Measurements from ENCODE around the gene A3GALT2.

The A3GALT2 gene

DNA sequence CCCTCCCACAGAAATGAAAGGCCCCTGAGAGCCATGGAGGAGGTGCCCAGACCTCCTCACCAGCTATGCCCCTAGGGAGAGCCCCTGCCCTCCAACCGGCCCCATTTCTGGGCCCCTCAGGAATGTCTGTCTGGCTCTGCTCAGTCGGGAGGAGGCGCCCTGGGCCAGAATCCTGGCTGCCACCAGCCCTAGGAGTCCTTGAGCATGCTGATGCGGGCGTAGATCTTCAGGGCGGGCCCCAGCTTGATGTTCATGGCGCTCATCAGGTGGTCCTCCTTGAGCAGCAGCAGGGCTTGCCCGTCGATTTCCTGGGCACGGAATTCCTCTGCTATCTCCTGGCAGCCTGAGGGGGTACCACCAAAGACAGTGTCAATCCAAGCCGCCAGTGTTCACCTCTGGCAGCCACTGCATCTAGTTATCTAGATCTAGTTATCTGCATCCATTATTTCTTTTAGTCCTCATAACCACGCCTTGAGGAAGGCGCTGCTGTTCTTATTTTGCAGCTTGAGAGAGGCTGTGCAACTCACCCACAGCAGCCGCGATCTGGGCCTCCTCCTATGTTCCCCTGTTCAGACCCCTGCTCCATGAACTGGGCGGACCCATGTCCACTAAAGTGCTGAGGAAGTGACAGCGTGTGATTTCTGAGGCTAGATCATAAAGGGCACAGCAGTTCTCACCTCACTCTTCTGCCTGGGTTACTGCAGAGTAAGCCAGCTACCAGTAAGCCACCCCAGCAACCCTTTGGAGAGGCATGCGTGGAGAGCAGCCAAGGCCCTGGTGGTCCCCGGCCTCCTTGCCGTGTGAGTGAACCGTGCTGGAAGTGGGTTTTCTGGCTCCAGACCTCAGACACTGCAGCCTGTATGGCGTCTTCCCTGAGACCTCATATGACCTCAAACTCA lies 4.0 kb upstream of the A3GALT2 start:
- Histone ChIP-seq H3K4me1 (ENCODE audit: control insufficient read depth, insufficient read depth, low read length) (peaks cover 13% of the 10 kb centered on the region), H3K9me3 (ENCODE audit: control insufficient read depth in 2 of 2, low read length in 2 of 2) (no peaks in the 10 kb centered on the region), H3K9ac (ENCODE audit: low read length in 2 of 2) (peak overlapping the region in 1 of 2 donors; percentile 13), H3K36me3 (ENCODE audit: control insufficient read depth in 2 of 2, insufficient read depth in 2 of 2, low read length in 2 of 2) (peaks cover 68 to 72% of the 10 kb centered on the region in 2 donors), H3K27me3 (ENCODE audit: control insufficient read depth in 1 of 2, insufficient read depth in 2 of 2, low read length in 2 of 2) (no peaks in the 10 kb centered on the region), H3K4me3 (ENCODE audit: low read length in 2 of 2) (no peak overlapping the region), H3K27ac (ENCODE audit: low read length) (no peak overlapping the region)

DNA sequence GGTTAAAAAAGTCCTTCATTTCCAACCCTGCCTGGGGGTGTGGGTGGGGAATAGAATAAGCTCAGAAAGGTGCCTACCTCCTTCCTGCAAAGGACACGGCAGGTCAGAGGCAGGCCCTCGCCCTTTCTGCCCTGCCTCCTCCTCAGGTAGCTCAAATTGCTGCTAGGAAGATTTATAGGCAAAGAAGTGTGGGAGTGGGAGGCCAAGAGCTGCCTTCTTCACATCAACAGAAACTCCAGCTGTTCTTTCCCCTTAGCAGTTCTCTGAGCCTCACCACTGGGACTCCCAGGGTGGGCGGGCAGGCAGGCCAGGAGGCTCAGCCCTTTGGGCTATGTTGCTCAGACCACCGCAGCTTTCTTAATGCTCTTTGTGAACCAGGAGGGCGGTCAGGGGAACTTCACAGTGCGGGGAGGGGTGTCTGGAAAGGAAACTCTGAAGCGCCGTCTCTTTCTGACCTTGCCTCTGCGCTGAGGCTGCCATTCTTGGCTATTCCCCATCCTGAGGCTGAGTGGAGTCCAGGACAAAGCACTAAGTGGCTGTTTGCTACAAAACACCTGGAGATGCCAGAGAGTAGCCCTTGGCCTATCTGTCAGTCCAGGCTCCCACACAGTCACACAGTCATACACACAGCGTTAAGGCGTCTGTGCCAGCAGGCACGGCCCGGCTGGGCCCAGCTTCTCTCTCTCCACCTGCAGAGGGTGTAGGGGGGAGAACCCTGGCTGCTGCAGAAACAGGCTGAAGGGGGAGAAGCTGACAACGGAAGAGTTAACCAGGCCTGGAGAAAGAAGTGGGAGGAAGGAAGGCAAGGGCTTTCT lies 3.0 kb upstream of the A3GALT2 start:
- Histone ChIP-seq H3K27ac (ENCODE audit: low read length) (no peak overlapping the region), H3K36me3 (ENCODE audit: control insufficient read depth in 2 of 2, insufficient read depth in 2 of 2, low read length in 2 of 2) (peaks cover 58 to 62% of the 10 kb centered on the region in 2 donors), H3K4me1 (ENCODE audit: control insufficient read depth, insufficient read depth, low read length) (peaks cover 13% of the 10 kb centered on the region)

DNA sequence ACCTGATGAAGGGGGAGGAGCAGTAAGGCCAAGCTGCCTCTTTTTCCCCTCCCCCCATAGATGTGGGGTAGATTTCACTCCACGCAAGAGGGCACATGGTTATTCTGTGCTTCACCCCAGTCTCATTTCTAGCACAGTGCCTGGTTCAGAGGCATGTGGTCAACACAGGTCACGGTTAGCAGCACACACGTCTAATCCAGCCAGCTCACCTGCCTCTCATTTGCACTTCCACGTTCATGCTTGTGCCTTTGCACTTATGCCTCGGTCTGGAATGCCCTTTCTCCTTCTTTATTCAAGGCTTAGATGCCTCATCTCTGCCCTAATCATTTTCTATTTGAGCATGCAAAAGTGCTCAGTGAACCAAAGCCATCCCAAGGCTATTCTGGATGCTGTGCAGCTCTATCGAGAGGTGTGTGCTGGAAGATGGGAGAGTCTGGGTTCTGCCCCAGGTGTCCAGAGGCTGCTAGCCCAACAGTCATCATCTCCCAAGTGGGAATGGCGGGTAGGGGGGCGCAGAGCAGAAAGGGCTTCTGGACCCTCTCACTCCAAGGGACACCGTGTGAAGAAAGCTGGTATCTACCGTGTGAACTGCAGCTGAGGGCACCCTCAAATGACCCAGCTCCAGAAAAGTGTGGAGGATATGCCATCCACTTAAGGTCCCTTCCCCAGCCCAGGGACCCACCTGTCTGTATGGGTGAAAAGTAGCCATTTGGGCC lies 2.1 kb upstream of the A3GALT2 start:
- Histone ChIP-seq H3K27me3 (ENCODE audit: control insufficient read depth in 1 of 2, insufficient read depth in 2 of 2, low read length in 2 of 2) (no peaks in the 10 kb centered on the region), H3K4me3 (ENCODE audit: low read length in 2 of 2) (no peak overlapping the region), H3K27ac (ENCODE audit: low read length) (no peak overlapping the region), H3K36me3 (ENCODE audit: control insufficient read depth in 2 of 2, insufficient read depth in 2 of 2, low read length in 2 of 2) (peaks cover 51 to 55% of the 10 kb centered on the region in 2 donors), H3K9me3 (ENCODE audit: control insufficient read depth in 2 of 2, low read length in 2 of 2) (no peaks in the 10 kb centered on the region), H3K9ac (ENCODE audit: low read length in 2 of 2) (no peak overlapping the region), H3K4me1 (ENCODE audit: control insufficient read depth, insufficient read depth, low read length) (peaks cover 13% of the 10 kb centered on the region)

More for the DNA sequence above, 3.0 kb upstream of the A3GALT2 start:
- no peaks in the 10 kb centered on the region for H3K27me3 ChIP-seq (ENCODE audit: control insufficient read depth in 1 of 2, insufficient read depth in 2 of 2, low read length in 2 of 2)
- no peak overlapping the region for H3K9ac ChIP-seq (ENCODE audit: low read length in 2 of 2)
- H3K4me3 ChIP-seq (ENCODE audit: low read length in 2 of 2): no peak overlapping the region
- no peaks in the 10 kb centered on the region for H3K9me3 ChIP-seq (ENCODE audit: control insufficient read depth in 2 of 2, low read length in 2 of 2)

DNA sequence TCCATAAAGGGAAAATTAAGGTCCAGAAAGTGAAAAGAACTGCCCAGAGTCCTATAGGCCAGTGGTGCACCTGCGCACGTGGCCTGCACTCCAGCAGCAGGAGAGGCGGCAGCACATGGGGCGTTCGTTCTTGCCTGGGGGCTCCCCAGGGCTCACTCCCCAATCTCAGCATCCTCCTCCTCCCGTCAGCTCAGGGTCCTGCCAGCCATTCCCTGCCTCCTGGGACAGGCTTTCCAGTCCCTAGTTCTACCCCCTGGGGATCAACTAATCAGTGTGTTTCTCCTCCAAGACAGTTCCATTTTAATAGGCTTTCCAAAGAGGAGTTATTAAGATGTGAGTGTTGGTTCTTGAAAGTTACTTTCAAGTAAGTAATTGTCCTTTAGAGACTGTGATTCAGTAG lies 1.2 kb upstream of the A3GALT2 start:
- no peaks in the 10 kb centered on the region for H3K27me3 ChIP-seq (ENCODE audit: control insufficient read depth in 1 of 2, insufficient read depth in 2 of 2, low read length in 2 of 2)
- H3K27ac ChIP-seq (ENCODE audit: low read length): no peak overlapping the region
- H3K9me3 ChIP-seq (ENCODE audit: control insufficient read depth in 2 of 2, low read length in 2 of 2): no peaks in the 10 kb centered on the region
- H3K9ac ChIP-seq (ENCODE audit: low read length in 2 of 2): no peak overlapping the region
- H3K36me3 ChIP-seq (ENCODE audit: control insufficient read depth in 2 of 2, insufficient read depth in 2 of 2, low read length in 2 of 2): peaks cover 42 to 46% of the 10 kb centered on the region in 2 donors
- peaks cover 5% of the 10 kb centered on the region for H3K4me1 ChIP-seq (ENCODE audit: control insufficient read depth, insufficient read depth, low read length)
- H3K4me3 ChIP-seq (ENCODE audit: low read length in 2 of 2): no peak overlapping the region

DNA sequence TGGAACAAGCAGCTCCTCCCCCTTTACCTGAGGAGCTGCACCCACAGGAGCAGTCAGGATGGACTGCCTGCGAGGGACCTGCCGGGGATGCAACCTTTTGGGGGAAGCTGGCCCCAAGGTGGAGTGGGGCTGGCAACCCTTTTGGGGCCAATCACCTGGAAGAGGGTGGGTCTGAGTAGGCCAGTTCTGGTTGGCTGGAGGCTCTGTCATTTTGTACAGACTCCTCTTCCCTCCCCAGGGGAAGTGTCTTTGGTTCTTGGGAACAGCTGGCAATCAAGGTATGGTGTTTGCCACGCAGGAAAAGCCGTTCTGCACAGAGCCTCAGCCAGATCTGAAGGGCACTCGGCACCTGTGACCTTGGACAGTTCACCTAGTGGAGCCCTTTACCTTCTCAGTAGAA lies 280 bp upstream of the A3GALT2 start:
- no peak overlapping the region for H3K27ac ChIP-seq (ENCODE audit: low read length)
- H3K9ac ChIP-seq (ENCODE audit: low read length in 2 of 2): no peak overlapping the region

DNA sequence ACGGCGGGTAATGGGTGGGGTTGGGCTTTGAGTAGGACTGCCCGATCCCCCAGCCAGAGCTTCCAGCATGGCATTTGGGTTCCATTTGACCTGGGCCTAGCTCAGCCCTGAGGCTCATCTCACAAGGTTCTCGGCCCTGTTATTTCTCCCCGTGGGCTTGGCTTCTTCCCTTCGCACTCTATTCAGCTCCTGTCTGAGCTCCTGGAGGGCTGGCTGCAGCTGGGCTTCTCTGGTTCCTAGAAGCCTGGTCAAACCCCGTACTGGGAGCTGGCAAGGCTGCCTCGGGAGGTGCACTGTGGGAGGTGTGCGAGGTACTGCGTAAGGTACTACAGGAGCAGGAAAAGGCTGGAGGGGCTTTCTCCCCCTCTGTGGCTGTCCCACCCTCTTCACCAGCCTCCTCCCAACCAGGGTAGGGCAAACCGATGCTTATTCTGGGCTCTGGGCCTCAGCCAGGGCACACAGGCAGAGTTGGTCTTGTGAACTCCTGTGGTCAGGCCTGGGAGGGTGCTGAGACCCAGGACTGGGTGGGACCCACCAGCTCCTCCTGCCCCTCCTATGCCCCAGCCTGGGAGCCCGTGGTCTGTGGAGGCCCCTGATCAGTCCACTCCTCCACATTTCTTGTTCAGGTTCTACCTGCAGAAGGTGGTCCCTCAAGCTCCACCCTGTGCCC lies 814 bp downstream of the A3GALT2 start:
- no peaks in the 10 kb centered on the region for H3K27me3 ChIP-seq (ENCODE audit: control insufficient read depth in 1 of 2, insufficient read depth in 2 of 2, low read length in 2 of 2)
- H3K4me1 ChIP-seq (ENCODE audit: control insufficient read depth, insufficient read depth, low read length): peaks cover 3% of the 10 kb centered on the region
- no peaks in the 10 kb centered on the region for H3K9me3 ChIP-seq (ENCODE audit: control insufficient read depth in 2 of 2, low read length in 2 of 2)
- no peak overlapping the region for H3K4me3 ChIP-seq (ENCODE audit: low read length in 2 of 2)
- H3K36me3 ChIP-seq (ENCODE audit: control insufficient read depth in 2 of 2, insufficient read depth in 2 of 2, low read length in 2 of 2): peaks cover 24 to 26% of the 10 kb centered on the region in 2 donors
- H3K27ac ChIP-seq (ENCODE audit: low read length): no peak overlapping the region
- H3K9ac ChIP-seq (ENCODE audit: low read length in 2 of 2): no peak overlapping the region

More for the DNA sequence above, 280 bp upstream of the A3GALT2 start:
- Histone ChIP-seq H3K27me3 (ENCODE audit: control insufficient read depth in 1 of 2, insufficient read depth in 2 of 2, low read length in 2 of 2) (no peaks in the 10 kb centered on the region), H3K36me3 (ENCODE audit: control insufficient read depth in 2 of 2, insufficient read depth in 2 of 2, low read length in 2 of 2) (peaks cover 35 to 37% of the 10 kb centered on the region in 2 donors), H3K9me3 (ENCODE audit: control insufficient read depth in 2 of 2, low read length in 2 of 2) (no peaks in the 10 kb centered on the region), H3K4me1 (ENCODE audit: control insufficient read depth, insufficient read depth, low read length) (peaks cover 3% of the 10 kb centered on the region), H3K4me3 (ENCODE audit: low read length in 2 of 2) (no peak overlapping the region)

DNA sequence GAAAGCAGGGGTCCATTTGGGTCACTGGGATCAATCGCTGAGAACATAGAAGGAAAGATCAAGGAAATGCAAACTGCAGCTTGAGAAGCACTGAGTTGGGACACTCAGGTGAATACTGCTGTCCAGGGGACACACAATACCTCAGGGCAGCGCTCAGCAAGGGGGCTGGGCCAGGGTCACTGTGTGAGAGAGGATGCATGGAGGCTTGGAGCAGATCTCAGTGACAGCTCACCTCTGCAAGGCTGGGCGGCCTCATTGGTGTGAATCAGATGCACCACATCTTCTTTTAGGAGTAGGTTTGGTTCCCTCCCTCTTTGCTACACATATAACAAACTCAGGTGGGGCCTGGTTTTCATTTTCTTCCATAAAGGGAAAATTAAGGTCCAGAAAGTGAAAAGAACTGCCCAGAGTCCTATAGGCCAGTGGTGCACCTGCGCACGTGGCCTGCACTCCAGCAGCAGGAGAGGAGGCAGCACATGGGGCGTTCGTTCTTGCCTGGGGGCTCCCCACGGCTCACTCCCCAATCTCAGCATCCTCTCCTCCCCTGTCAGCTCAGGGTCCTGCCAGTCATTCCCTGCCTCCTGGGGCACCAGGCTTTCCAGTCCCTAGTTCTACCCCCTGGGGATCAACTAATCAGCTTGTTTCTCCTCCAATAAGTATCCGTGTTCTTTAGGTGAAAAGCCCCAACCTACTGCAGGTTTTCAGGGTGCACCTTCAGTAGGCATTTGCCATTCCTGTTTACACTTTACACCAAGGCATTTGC lies 1.5 kb downstream of the A3GALT2 start:
- Histone ChIP-seq H3K36me3 (ENCODE audit: control insufficient read depth in 2 of 2, insufficient read depth in 2 of 2, low read length in 2 of 2) (peaks cover 17 to 19% of the 10 kb centered on the region in 2 donors), H3K27ac (ENCODE audit: low read length) (no peak overlapping the region), H3K9me3 (ENCODE audit: control insufficient read depth in 2 of 2, low read length in 2 of 2) (no peaks in the 10 kb centered on the region)

DNA sequence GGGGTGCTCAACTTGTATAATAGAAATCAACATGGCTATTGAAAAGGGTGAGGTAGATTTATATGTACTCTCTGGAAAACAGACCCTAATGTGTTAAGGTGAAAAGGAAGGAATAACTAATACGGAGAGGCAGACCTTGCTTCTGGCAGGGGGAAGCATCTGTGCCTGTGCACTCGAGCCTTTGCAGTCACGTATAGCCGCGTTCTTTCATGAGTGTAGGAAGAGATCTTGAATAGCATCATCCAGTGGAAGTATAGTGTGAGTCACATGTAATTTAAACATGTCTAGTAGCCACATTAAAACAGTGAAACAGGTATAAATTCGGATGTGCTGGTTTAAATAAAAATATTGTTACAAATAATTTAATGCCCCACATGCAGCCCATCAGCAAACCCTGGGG lies 3.0 kb downstream of the A3GALT2 start:
- Histone ChIP-seq H3K9me3 (ENCODE audit: control insufficient read depth in 2 of 2, low read length in 2 of 2) (no peaks in the 10 kb centered on the region), H3K27ac (ENCODE audit: low read length) (no peak overlapping the region), H3K4me1 (ENCODE audit: control insufficient read depth, insufficient read depth, low read length) (peaks cover 3% of the 10 kb centered on the region), H3K27me3 (ENCODE audit: control insufficient read depth in 1 of 2, insufficient read depth in 2 of 2, low read length in 2 of 2) (no peaks in the 10 kb centered on the region), H3K36me3 (ENCODE audit: control insufficient read depth in 2 of 2, insufficient read depth in 2 of 2, low read length in 2 of 2) (peaks cover 4 to 5% of the 10 kb centered on the region in 2 donors), H3K9ac (ENCODE audit: low read length in 2 of 2) (no peak overlapping the region), H3K4me3 (ENCODE audit: low read length in 2 of 2) (no peak overlapping the region)

More for the DNA sequence above, 1.5 kb downstream of the A3GALT2 start:
- Histone ChIP-seq H3K4me1 (ENCODE audit: control insufficient read depth, insufficient read depth, low read length) (peaks cover 3% of the 10 kb centered on the region), H3K4me3 (ENCODE audit: low read length in 2 of 2) (no peak overlapping the region), H3K9ac (ENCODE audit: low read length in 2 of 2) (no peak overlapping the region), H3K27me3 (ENCODE audit: control insufficient read depth in 1 of 2, insufficient read depth in 2 of 2, low read length in 2 of 2) (no peaks in the 10 kb centered on the region)

DNA sequence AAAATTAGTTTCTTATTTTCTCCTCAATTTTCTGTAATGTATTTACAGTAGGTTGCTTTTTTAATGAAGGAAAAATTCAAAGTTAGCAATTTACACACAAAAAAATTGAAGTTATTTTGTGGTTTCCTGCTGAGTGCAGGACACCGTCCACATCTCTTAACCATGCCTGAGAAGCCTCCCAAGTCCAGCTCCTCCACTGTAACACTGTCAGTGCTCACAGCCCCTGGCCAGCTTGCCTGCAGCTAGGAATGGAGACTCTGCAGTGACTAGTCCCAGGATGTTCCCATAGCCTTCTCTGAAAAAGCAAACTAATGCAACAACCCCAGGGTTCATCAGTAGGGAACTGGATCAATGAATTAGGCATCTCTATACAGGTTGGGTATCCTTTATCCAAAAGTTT lies 3.5 kb downstream of the A3GALT2 start:
- no peak overlapping the region for H3K9ac ChIP-seq (ENCODE audit: low read length in 2 of 2)
- H3K4me3 ChIP-seq (ENCODE audit: low read length in 2 of 2): no peak overlapping the region
- H3K27me3 ChIP-seq (ENCODE audit: control insufficient read depth in 1 of 2, insufficient read depth in 2 of 2, low read length in 2 of 2): no peaks in the 10 kb centered on the region
- no peaks in the 10 kb centered on the region for H3K9me3 ChIP-seq (ENCODE audit: control insufficient read depth in 2 of 2, low read length in 2 of 2)
- H3K4me1 ChIP-seq (ENCODE audit: control insufficient read depth, insufficient read depth, low read length): peaks cover 3% of the 10 kb centered on the region
- no peak overlapping the region for H3K27ac ChIP-seq (ENCODE audit: low read length)
- peaks cover 0 to 2% of the 10 kb centered on the region in 2 donors for H3K36me3 ChIP-seq (ENCODE audit: control insufficient read depth in 2 of 2, insufficient read depth in 2 of 2, low read length in 2 of 2)
